ENCODE results near the gene SYT9.

Gene SYT9

GRCh38 chr11:7347611-7348431 is 96.1 kb downstream of the SYT9 start:
- in situ Hi-C loops (cut with MboI; ENCODE audit: low pct_unique_long_range_greater_than_20kb, low sequenced_read_pairs, unreplicated experiment): no loop called here
- no peak for DNase-seq (ENCODE audit: low spot score)
- TF ChIP-seq, protein P1, sequence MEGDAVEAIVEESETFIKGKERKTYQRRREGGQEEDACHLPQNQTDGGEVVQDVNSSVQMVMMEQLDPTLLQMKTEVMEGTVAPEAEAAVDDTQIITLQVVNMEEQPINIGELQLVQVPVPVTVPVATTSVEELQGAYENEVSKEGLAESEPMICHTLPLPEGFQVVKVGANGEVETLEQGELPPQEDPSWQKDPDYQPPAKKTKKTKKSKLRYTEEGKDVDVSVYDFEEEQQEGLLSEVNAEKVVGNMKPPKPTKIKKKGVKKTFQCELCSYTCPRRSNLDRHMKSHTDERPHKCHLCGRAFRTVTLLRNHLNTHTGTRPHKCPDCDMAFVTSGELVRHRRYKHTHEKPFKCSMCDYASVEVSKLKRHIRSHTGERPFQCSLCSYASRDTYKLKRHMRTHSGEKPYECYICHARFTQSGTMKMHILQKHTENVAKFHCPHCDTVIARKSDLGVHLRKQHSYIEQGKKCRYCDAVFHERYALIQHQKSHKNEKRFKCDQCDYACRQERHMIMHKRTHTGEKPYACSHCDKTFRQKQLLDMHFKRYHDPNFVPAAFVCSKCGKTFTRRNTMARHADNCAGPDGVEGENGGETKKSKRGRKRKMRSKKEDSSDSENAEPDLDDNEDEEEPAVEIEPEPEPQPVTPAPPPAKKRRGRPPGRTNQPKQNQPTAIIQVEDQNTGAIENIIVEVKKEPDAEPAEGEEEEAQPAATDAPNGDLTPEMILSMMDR (IDR thresholded peaks at IDR 0.05; ENCODE audit: extremely low read depth, insufficient read depth, missing control alignments): no peak

- DNase-seq (ENCODE audit: low spot score): no peak
- TF ChIP-seq, protein P1 (IDR thresholded peaks at IDR 0.05; ENCODE audit: extremely low read depth, insufficient read depth, missing control alignments): no peak
- in situ Hi-C loops (cut with MboI; ENCODE audit: low pct_unique_long_range_greater_than_20kb, low sequenced_read_pairs, unreplicated experiment): no loop called here
Observed at GRCh38 chr11:7348432-7349304, 97.0 kb downstream of the SYT9 start.

GRCh38 chr11:7351228-7351627 is 99.5 kb downstream of the SYT9 start:
- in situ Hi-C loops (cut with MboI; ENCODE audit: low pct_unique_long_range_greater_than_20kb, low sequenced_read_pairs, unreplicated experiment): loop anchor here (10.0 kb wide), 2 partner anchors 84 to 334 kb away; no protein-coding TSS in a partner anchor
- TF ChIP-seq, protein P1 (IDR thresholded peaks at IDR 0.05; ENCODE audit: extremely low read depth, insufficient read depth, missing control alignments): no peak
- no peak for DNase-seq (ENCODE audit: low spot score)

DNA sequence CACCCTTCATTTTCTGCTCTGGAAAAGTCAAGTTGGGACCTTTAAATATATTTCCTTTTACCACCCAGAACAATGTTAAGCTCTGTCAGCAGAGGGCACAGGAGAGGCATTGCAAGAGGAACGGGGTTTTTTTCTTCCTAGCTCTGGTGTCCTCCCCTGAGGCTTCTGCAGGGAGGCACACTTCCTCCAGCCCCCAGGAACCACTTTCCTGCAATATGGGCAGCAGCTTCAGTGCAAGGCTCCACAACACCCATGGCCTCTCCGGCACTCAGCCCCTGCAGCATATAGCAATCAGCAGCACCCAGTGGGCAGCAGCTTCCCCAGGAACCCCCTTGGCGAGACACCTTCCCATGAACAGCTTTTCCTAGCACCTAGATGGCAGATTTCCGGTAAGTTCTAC is 101.4 kb downstream of the SYT9 start:
- TF ChIP-seq, protein P1 (IDR thresholded peaks at IDR 0.05; ENCODE audit: extremely low read depth, insufficient read depth, missing control alignments): peak; percentile 71
- DNase-seq (ENCODE audit: low spot score): peak; percentile 45
- in situ Hi-C loops (cut with MboI; ENCODE audit: low pct_unique_long_range_greater_than_20kb, low sequenced_read_pairs, unreplicated experiment): loop anchor here (10.0 kb wide), 2 partner anchors 82 to 332 kb away; no protein-coding TSS in a partner anchor

GRCh38 chr11:7364660-7365059 is 113.0 kb downstream of the SYT9 start:
- no peak for DNase-seq (ENCODE audit: low spot score)
- TF ChIP-seq, protein P1 (IDR thresholded peaks at IDR 0.05; ENCODE audit: extremely low read depth, insufficient read depth, missing control alignments): no peak
- in situ Hi-C loops (cut with MboI; ENCODE audit: low pct_unique_long_range_greater_than_20kb, low sequenced_read_pairs, unreplicated experiment): no loop called here

DNA sequence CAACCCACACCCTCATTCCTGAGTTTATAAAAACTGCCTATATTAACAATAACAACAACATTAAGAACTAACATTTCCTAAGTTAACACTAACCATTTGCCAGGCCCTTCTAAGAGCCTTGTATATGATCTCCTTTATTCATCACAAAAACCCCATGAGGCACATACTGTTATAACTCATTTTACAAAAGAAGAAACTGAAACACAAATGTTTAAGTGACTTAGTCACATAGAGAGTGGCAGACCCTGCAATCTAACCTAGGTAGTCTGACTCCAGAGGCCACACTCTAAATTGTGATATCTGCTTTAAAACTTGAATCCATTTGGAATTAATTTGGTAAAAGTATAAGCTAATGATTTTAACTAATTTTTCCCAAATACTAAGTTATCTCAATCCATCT is 116.1 kb downstream of the SYT9 start:
- TF ChIP-seq, protein P1 (IDR thresholded peaks at IDR 0.05; ENCODE audit: extremely low read depth, insufficient read depth, missing control alignments): no peak
- in situ Hi-C loops (cut with MboI; ENCODE audit: low pct_unique_long_range_greater_than_20kb, low sequenced_read_pairs, unreplicated experiment): no loop called here
- no peak for DNase-seq (ENCODE audit: low spot score)

Data from GM13977 (cell line).